HTR-8/SVneo (cell line): ENCODE measurements around the gene SMAGP.
A peak's percentile ranks its signal among the peaks of the same experiment; 100 is the strongest.
"Not testable (repeated sequence)": the region's sequence is repeated elsewhere in the genome, so short reads cannot be mapped to it uniquely, and the experiment has no call there.

Experiments used
- DNase-seq: peaks from one replicate; pipeline ENCODE4 v3.0.0; 2011; ENCODE audit warnings: low spot score, mixed read lengths; ENCODE audit not compliant: insufficient read length
- FAIRE-seq: peaks from 2 replicates; lab custom pipeline; 2011; peaks lifted over from hg19 to GRCh38; lab: Jason Lieb, UNC

Gene SMAGP

GRCh38 chr12:51270067-51270950, at the start of gene SMAGP:
Gene SMAGP, minus strand, starts transcription at chr12:51270415. Its CDS starts 1,137 bp downstream, at chr12:51269278.
- FAIRE-seq: no peak
- peak; percentile 59 for DNase-seq

- DNase-seq (no peak), FAIRE-seq (no peak)
Observed at GRCh38 chr12:51318846-51319599, 48.8 kb upstream of the SMAGP start.

GRCh38 chr12:51318057-51318806, 48.0 kb upstream of the SMAGP start:
- not testable (repeated sequence) for DNase-seq, FAIRE-seq

- FAIRE-seq: no peak
- DNase-seq: no peak
Observed at GRCh38 chr12:51311389-51311788, 41.2 kb upstream of the SMAGP start.

GRCh38 chr12:51307655-51308593, 37.7 kb upstream of the SMAGP start:
- DNase-seq (peak; percentile 34), FAIRE-seq (no peak)

GRCh38 chr12:51306507-51306906, 36.3 kb upstream of the SMAGP start:
- no peak for DNase-seq

GRCh38 chr12:51300768-51301167, 30.6 kb upstream of the SMAGP start:
- DNase-seq: not testable (repeated sequence)

More at GRCh38 chr12:51306507-51306906, 36.3 kb upstream of the SMAGP start:
- FAIRE-seq: no peak

GRCh38 chr12:51295651-51296050, 25.4 kb upstream of the SMAGP start:
- FAIRE-seq: no peak

More at GRCh38 chr12:51300768-51301167, 30.6 kb upstream of the SMAGP start:
- not testable (repeated sequence) for FAIRE-seq

GRCh38 chr12:51294097-51294496, 23.9 kb upstream of the SMAGP start:
- DNase-seq, FAIRE-seq: not testable (repeated sequence)

More at GRCh38 chr12:51295651-51296050, 25.4 kb upstream of the SMAGP start:
- DNase-seq: no peak

GRCh38 chr12:51293696-51294095, 23.5 kb upstream of the SMAGP start:
- DNase-seq (no peak), FAIRE-seq (no peak)

- not testable (repeated sequence) for DNase-seq, FAIRE-seq
Observed at GRCh38 chr12:51291603-51292513, 21.6 kb upstream of the SMAGP start.

GRCh38 chr12:51285843-51286242, 15.6 kb upstream of the SMAGP start:
- DNase-seq (no peak), FAIRE-seq (no peak)

GRCh38 chr12:51281202-51281924, 11.1 kb upstream of the SMAGP start:
- no peak for FAIRE-seq
- no peak for DNase-seq

- no peak for DNase-seq
- FAIRE-seq: no peak
Observed at GRCh38 chr12:51275088-51275487, 4.9 kb upstream of the SMAGP start.

GRCh38 chr12:51272810-51273209, 2.6 kb upstream of the SMAGP start:
- DNase-seq, FAIRE-seq: not testable (repeated sequence)

GRCh38 chr12:51270951-51271518, 820 bp upstream of the SMAGP start:
- no peak for FAIRE-seq
- DNase-seq: peak; percentile 47
